Measurements from ENCODE around the gene HSPB7. TPM values are rescaled to one million over a fixed set of nuclear protein-coding genes. Genes with fewer than 3 reads are reported as not detected.
"Not testable (repeated sequence)": the region's sequence is repeated elsewhere in the genome, so short reads cannot be mapped to it uniquely, and the experiment has no call there.

The HSPB7 gene
- total RNA-seq, 2 donors from 2014 or later: not detected

- DNase-seq (ENCODE audit: low spot score in 2 of 2) (no peak), ATAC-seq (no peak)
- Mint-ChIP-seq H3K36me3 (no peaks in the 10 kb centered on the region), H3K27ac (no peak overlapping the region), H3K9me3 (no peaks in the 10 kb centered on the region)
Measured at GRCh38 chr1:16006010-16006409, 11.8 kb downstream of the HSPB7 start.

- Mint-ChIP-seq H3K27ac (no peak overlapping the region), H3K9me3 (no peaks in the 10 kb centered on the region), H3K36me3 (no peaks in the 10 kb centered on the region)
- no peak for DNase-seq (ENCODE audit: low spot score in 2 of 2)
- no peak for ATAC-seq
Measured at GRCh38 chr1:16005597-16005996, 12.2 kb downstream of the HSPB7 start.

GRCh38 chr1:16001274-16001673 lies 16.6 kb downstream of the HSPB7 start:
- H3K27ac Mint-ChIP-seq; H3K36me3 Mint-ChIP-seq; H3K9me3 Mint-ChIP-seq; ATAC-seq; DNase-seq (ENCODE audit: low spot score in 2 of 2): not testable (repeated sequence)

- no peak overlapping the region for H3K27ac Mint-ChIP-seq
- DNase-seq (ENCODE audit: low spot score in 2 of 2) (no peak), ATAC-seq (no peak)
- H3K36me3 Mint-ChIP-seq: no peaks in the 10 kb centered on the region
- H3K9me3 Mint-ChIP-seq: no peaks in the 10 kb centered on the region
Measured at GRCh38 chr1:15998929-15999328, 18.9 kb downstream of the HSPB7 start.

GRCh38 chr1:15997637-15998280 lies 20.1 kb downstream of the HSPB7 start:
- Mint-ChIP-seq H3K36me3 (no peaks in the 10 kb centered on the region), H3K27ac (no peak overlapping the region), H3K9me3 (no peaks in the 10 kb centered on the region)
- ATAC-seq (no peak), DNase-seq (ENCODE audit: low spot score in 2 of 2) (no peak)

GRCh38 chr1:15997076-15997585 lies 20.7 kb downstream of the HSPB7 start:
- H3K27ac Mint-ChIP-seq: no peak overlapping the region
- no peaks in the 10 kb centered on the region for H3K36me3 Mint-ChIP-seq
- no peaks in the 10 kb centered on the region for H3K9me3 Mint-ChIP-seq
- DNase-seq (ENCODE audit: low spot score in 2 of 2): no peak
- ATAC-seq: no peak

- H3K27ac Mint-ChIP-seq: no peak overlapping the region
- peak in 1 of 2 donors; percentile 62 for DNase-seq (ENCODE audit: low spot score in 2 of 2)
- peak; percentile 84 to 94 for ATAC-seq
- H3K9me3 Mint-ChIP-seq: no peaks in the 10 kb centered on the region
- no peaks in the 10 kb centered on the region for H3K36me3 Mint-ChIP-seq
Measured at GRCh38 chr1:15994590-15995351, 23.1 kb downstream of the HSPB7 start.

GRCh38 chr1:15994081-15994480 lies 23.8 kb downstream of the HSPB7 start:
- ATAC-seq (no peak), DNase-seq (ENCODE audit: low spot score in 2 of 2) (no peak)
- Mint-ChIP-seq H3K27ac (no peak overlapping the region), H3K9me3 (no peaks in the 10 kb centered on the region), H3K36me3 (no peaks in the 10 kb centered on the region)

- no peaks in the 10 kb centered on the region for H3K9me3 Mint-ChIP-seq
- no peak for ATAC-seq
- DNase-seq (ENCODE audit: low spot score in 2 of 2): no peak
- H3K27ac Mint-ChIP-seq: no peak overlapping the region
- H3K36me3 Mint-ChIP-seq: no peaks in the 10 kb centered on the region
Measured at GRCh38 chr1:15993666-15994065, 24.2 kb downstream of the HSPB7 start.

- Mint-ChIP-seq H3K27ac (peak overlapping the region in 1 of 2 donors; percentile 79), H3K9me3 (no peaks in the 10 kb centered on the region), H3K36me3 (no peaks in the 10 kb centered on the region)
- no peak for ATAC-seq
- no peak for DNase-seq (ENCODE audit: low spot score in 2 of 2)
Measured at GRCh38 chr1:15992582-15993500, 25.0 kb downstream of the HSPB7 start.

- Mint-ChIP-seq H3K9me3 (no peaks in the 10 kb centered on the region), H3K27ac (peak overlapping the region in 1 of 2 donors; percentile 79), H3K36me3 (no peaks in the 10 kb centered on the region)
- DNase-seq (ENCODE audit: low spot score in 2 of 2): no peak
- ATAC-seq: no peak
Measured at GRCh38 chr1:15992187-15992553, 25.7 kb downstream of the HSPB7 start.

- ATAC-seq: no peak
- Mint-ChIP-seq H3K9me3 (no peaks in the 10 kb centered on the region), H3K27ac (no peak overlapping the region), H3K36me3 (no peaks in the 10 kb centered on the region)
- no peak for DNase-seq (ENCODE audit: low spot score in 2 of 2)
Measured at GRCh38 chr1:15991427-15992186, 26.2 kb downstream of the HSPB7 start.

- no peaks in the 10 kb centered on the region for H3K9me3 Mint-ChIP-seq
- no peak overlapping the region for H3K27ac Mint-ChIP-seq
- no peaks in the 10 kb centered on the region for H3K36me3 Mint-ChIP-seq
- DNase-seq (ENCODE audit: low spot score in 2 of 2) (no peak), ATAC-seq (no peak)
Measured at GRCh38 chr1:15989776-15990175, 28.1 kb downstream of the HSPB7 start.

- ATAC-seq: no peak
Measured at GRCh38 chr1:15988856-15989736, 28.7 kb downstream of the HSPB7 start.

GRCh38 chr1:15985611-15986297 lies 32.1 kb downstream of the HSPB7 start:
- no peak for DNase-seq (ENCODE audit: low spot score in 2 of 2)
- Mint-ChIP-seq H3K27ac (no peak overlapping the region), H3K9me3 (peaks cover 0 to 13% of the 10 kb centered on the region in 2 donors), H3K36me3 (peaks cover 0 to 11% of the 10 kb centered on the region in 2 donors)
- no peak for ATAC-seq

More at GRCh38 chr1:15988856-15989736, 28.7 kb downstream of the HSPB7 start:
- Mint-ChIP-seq H3K27ac (no peak overlapping the region), H3K36me3 (no peaks in the 10 kb centered on the region), H3K9me3 (no peaks in the 10 kb centered on the region)
- no peak for DNase-seq (ENCODE audit: low spot score in 2 of 2)
